ENCODE data around the gene ZDHHC3. TPM values are rescaled to one million over a fixed set of nuclear protein-coding genes. Genes with fewer than 3 reads are reported as not detected.
"Not testable (repeated sequence)": the region's sequence is repeated elsewhere in the genome, so short reads cannot be mapped to it uniquely, and the experiment has no call there.

The ZDHHC3 gene
- total RNA-seq, 1 experiment from 2014 or later = 94.7 TPM

- BruUV-seq (replicated peaks) = no TSS peak
- TF ChIP-seq EZH2 (IDR thresholded peaks at IDR 0.05; ENCODE audit: borderline replicate concordance, low read depth, low read length, poor library complexity, severe bottlenecking) (no peak), CTCF (conservative IDR thresholded peaks at IDR 0.05; ENCODE audit: low read depth, low read length) (no peak)
- Histone ChIP-seq H3K4me1 (ENCODE audit: insufficient read depth, low read length, poor library complexity, severe bottlenecking) (peaks cover 45% of the 10 kb centered on the region), H3K27ac (ENCODE audit: low read depth, low read length, poor library complexity, severe bottlenecking) (peak overlapping the region; percentile 95), H3K9me3 (ENCODE audit: low read depth, low read length, poor library complexity, severe bottlenecking) (no peaks in the 10 kb centered on the region), H3K27me3 (replicated peaks; ENCODE audit: insufficient read depth, low read depth, low read length, poor library complexity) (no peaks in the 10 kb centered on the region), H3K36me3 (ENCODE audit: insufficient read depth, low read length, poor library complexity, severe bottlenecking) (peaks cover 11% of the 10 kb centered on the region), H3K4me3 (ENCODE audit: low read depth, low read length, poor library complexity, severe bottlenecking) (no peak overlapping the region)
- POLR2A ChIA-PET (ENCODE audit: low non-redundant PET) = interaction anchor here (1.0 kb wide), 1 partner anchor 12 kb away, joined by 4 read pairs; no protein-coding TSS in a partner anchor
- peak; percentile 88 for DNase-seq (ENCODE audit: low spot score)
- intact Hi-C loops (cut with micrococcal nuclease; ENCODE audit: unreplicated experiment) = no loop called here
- CTCF ChIA-PET = no interaction called here
Measured at GRCh38 chr3:44950275-44950734, 25.7 kb downstream of the ZDHHC3 start.

- peaks cover 16% of the 10 kb centered on the region for H3K36me3 ChIP-seq (ENCODE audit: insufficient read depth, low read length, poor library complexity, severe bottlenecking)
- H3K9me3 ChIP-seq (ENCODE audit: low read depth, low read length, poor library complexity, severe bottlenecking); DNase-seq (ENCODE audit: low spot score); intact Hi-C loops (cut with micrococcal nuclease; ENCODE audit: unreplicated experiment); H3K4me3 ChIP-seq (ENCODE audit: low read depth, low read length, poor library complexity, severe bottlenecking); POLR2A ChIA-PET (ENCODE audit: low non-redundant PET); H3K27me3 ChIP-seq (replicated peaks; ENCODE audit: insufficient read depth, low read depth, low read length, poor library complexity); BruUV-seq (replicated peaks); CTCF ChIA-PET: not testable (repeated sequence)
- peaks cover 45% of the 10 kb centered on the region for H3K4me1 ChIP-seq (ENCODE audit: insufficient read depth, low read length, poor library complexity, severe bottlenecking)
- peak overlapping the region; percentile 95 for H3K27ac ChIP-seq (ENCODE audit: low read depth, low read length, poor library complexity, severe bottlenecking)
Measured at GRCh38 chr3:44949770-44950169, 26.2 kb downstream of the ZDHHC3 start.

- TF ChIP-seq EZH2 (IDR thresholded peaks at IDR 0.05; ENCODE audit: borderline replicate concordance, low read depth, low read length, poor library complexity, severe bottlenecking) (no peak), CTCF (conservative IDR thresholded peaks at IDR 0.05; ENCODE audit: low read depth, low read length) (no peak)
- Histone ChIP-seq H3K4me3 (ENCODE audit: low read depth, low read length, poor library complexity, severe bottlenecking) (no peak overlapping the region), H3K27ac (ENCODE audit: low read depth, low read length, poor library complexity, severe bottlenecking) (peak overlapping the region; percentile 95), H3K9me3 (ENCODE audit: low read depth, low read length, poor library complexity, severe bottlenecking) (no peaks in the 10 kb centered on the region), H3K4me1 (ENCODE audit: insufficient read depth, low read length, poor library complexity, severe bottlenecking) (peaks cover 45% of the 10 kb centered on the region), H3K36me3 (ENCODE audit: insufficient read depth, low read length, poor library complexity, severe bottlenecking) (peaks cover 13% of the 10 kb centered on the region), H3K27me3 (replicated peaks; ENCODE audit: insufficient read depth, low read depth, low read length, poor library complexity) (no peaks in the 10 kb centered on the region)
- CTCF ChIA-PET = no interaction called here
- POLR2A ChIA-PET (ENCODE audit: low non-redundant PET) = no interaction called here
- no TSS peak for BruUV-seq (replicated peaks)
- intact Hi-C loops (cut with micrococcal nuclease; ENCODE audit: unreplicated experiment) = no loop called here
- DNase-seq (ENCODE audit: low spot score) = no peak
Measured at GRCh38 chr3:44948239-44948638, 27.7 kb downstream of the ZDHHC3 start.

GRCh38 chr3:44942202-44942921 is 33.6 kb downstream of the ZDHHC3 start:
- DNase-seq (ENCODE audit: low spot score) = no peak
- CTCF ChIA-PET = no interaction called here
- Histone ChIP-seq H3K4me3 (ENCODE audit: low read depth, low read length, poor library complexity, severe bottlenecking) (no peak overlapping the region), H3K9me3 (ENCODE audit: low read depth, low read length, poor library complexity, severe bottlenecking) (no peaks in the 10 kb centered on the region), H3K27me3 (replicated peaks; ENCODE audit: insufficient read depth, low read depth, low read length, poor library complexity) (no peaks in the 10 kb centered on the region), H3K36me3 (ENCODE audit: insufficient read depth, low read length, poor library complexity, severe bottlenecking) (peaks cover 44% of the 10 kb centered on the region), H3K27ac (ENCODE audit: low read depth, low read length, poor library complexity, severe bottlenecking) (no peak overlapping the region), H3K4me1 (ENCODE audit: insufficient read depth, low read length, poor library complexity, severe bottlenecking) (peaks cover 5% of the 10 kb centered on the region)
- intact Hi-C loops (cut with micrococcal nuclease; ENCODE audit: unreplicated experiment) = no loop called here
- no peak for TF ChIP-seq CTCF (conservative IDR thresholded peaks at IDR 0.05; ENCODE audit: low read depth, low read length)
- TF ChIP-seq EZH2 (IDR thresholded peaks at IDR 0.05; ENCODE audit: borderline replicate concordance, low read depth, low read length, poor library complexity, severe bottlenecking) = no peak
- POLR2A ChIA-PET (ENCODE audit: low non-redundant PET) = no interaction called here
- BruUV-seq (replicated peaks) = no TSS peak

Data from A673 (cell line).